ENCODE measurements around the gene RAD51B.

- TF ChIP-seq CTCF (IDR thresholded peaks at IDR 0.05): no peak
- no peak for TF ChIP-seq POLR2AphosphoS5 (IDR thresholded peaks at IDR 0.05; ENCODE audit: low read depth, low read length)
- no peak for TF ChIP-seq SIN3A (IDR thresholded peaks at IDR 0.05; ENCODE audit: borderline replicate concordance, insufficient read depth, low read depth, low read length)
Measured at GRCh38 chr14:68638141-68638999, 818.8 kb downstream of the RAD51B start.
